Measurements from ENCODE around the gene PRR5.

- TF ChIP-seq CTCF (IDR thresholded peaks at IDR 0.05 in 8 of 11, conservative IDR thresholded peaks at IDR 0.05 in 3 of 11) (no peak), POLR2A (IDR thresholded peaks at IDR 0.05) (no peak), POLR2AphosphoS5 (IDR thresholded peaks at IDR 0.05) (no peak)
Observed at GRCh38 chr22:44682556-44683168, 19.3 kb upstream of the PRR5 start.
